Left ventricle myocardium inferior (tissue), 1 donor: ENCODE data around the gene HGFAC. TPM values are rescaled to one million over a fixed set of nuclear protein-coding genes. Genes with fewer than 3 reads are reported as not detected.

Experiments used
- DNase-seq: peaks from one replicate; pipeline ENCODE4 v3.0.0-alpha.2; 2020
- H3K27ac ChIP-seq: fragments of 200-600 bp; replicated peaks from 2 replicates; pipeline ENCODE4 v1.8.0; 2021
- H3K27me3 ChIP-seq: fragments of 200-600 bp; 2 replicates; pipeline ENCODE4 v1.8.0; 2021; ENCODE audit warnings: low read depth
- H3K36me3 ChIP-seq: fragments of 200-600 bp; 2 replicates; pipeline ENCODE4 v1.8.0; 2021
- H3K4me1 ChIP-seq: fragments of 200-600 bp; 2 replicates; pipeline ENCODE4 v1.8.0; 2021
- H3K4me3 ChIP-seq: fragments of 200-600 bp; 2 replicates; pipeline ENCODE4 v1.8.0; 2021; ENCODE audit warnings: mild to moderate bottlenecking, moderate library complexity
- H3K9me3 ChIP-seq: fragments of 200-600 bp; replicated peaks from 2 replicates; pipeline ENCODE4 v1.8.0; 2021
- intact Hi-C: fragments of 100-400 bp; cut with micrococcal nuclease; formaldehyde crosslinking; loops from one replicate; pipeline ENCODE4 v1.11.0; 2022
- total RNA-seq: library from RNA; stranded (reverse); fragmentation: NEBNext Ultra II Directional; extraction: Animal tissue kit (Norgen Biotek cat#: 25700); gene quantifications from one replicate; pipeline ENCODE4 v1.2.1, GENCODE V29; 2021
- TF ChIP-seq, protein P1 (sequence below): fragments of 200-600 bp; IDR thresholded peaks from 2 replicates; pipeline ENCODE4 v1.8.0; 2021; ENCODE audit warnings: antibody characterized with exemption, mild to moderate bottlenecking, borderline replicate concordance
- donor health status: DM: no; HTN: yes; CAD: no; lungs with severe emphysema.

The HGFAC gene
- total RNA-seq, 1 donor from 2014 or later: 0.80 TPM

DNA sequence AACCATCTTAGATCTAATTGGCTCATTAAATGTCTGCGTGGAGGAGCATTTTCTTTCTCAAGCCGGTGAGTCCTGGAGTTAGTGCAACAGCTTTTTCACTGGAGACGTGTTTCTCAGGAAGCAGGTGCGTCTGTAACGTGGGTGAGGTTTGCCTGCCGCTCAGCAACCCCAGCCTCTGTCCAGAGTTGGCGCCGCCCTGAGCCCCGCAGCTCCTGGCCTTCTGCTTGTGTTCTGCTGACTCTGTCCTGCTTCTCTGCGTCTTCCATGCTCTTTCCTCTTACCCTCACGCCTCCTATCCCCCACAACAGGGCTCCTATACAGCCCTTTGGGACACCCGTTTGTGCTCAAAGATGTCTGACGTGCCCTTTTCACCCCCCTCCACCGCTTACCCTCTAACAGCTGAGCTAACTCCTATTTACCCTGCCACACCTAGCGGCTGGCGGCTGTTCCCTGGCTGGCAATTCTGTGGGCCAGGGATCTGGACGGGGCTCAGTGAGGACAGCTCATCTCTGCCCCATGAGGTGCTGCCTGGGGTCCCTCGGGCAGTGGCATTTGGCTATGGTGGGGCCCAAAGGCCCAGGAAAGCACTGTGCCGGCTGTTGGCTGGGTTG lies 40.1 kb downstream of the HGFAC start:
- intact Hi-C loops: no loop called here
- Histone ChIP-seq H3K9me3 (no peaks in the 10 kb centered on the region), H3K4me1 (peaks cover 72% of the 10 kb centered on the region), H3K36me3 (no peaks in the 10 kb centered on the region), H3K4me3 (no peak overlapping the region), H3K27ac (peak overlapping the region; percentile 96), H3K27me3 (peaks cover 63% of the 10 kb centered on the region)
- TF ChIP-seq, protein P1, sequence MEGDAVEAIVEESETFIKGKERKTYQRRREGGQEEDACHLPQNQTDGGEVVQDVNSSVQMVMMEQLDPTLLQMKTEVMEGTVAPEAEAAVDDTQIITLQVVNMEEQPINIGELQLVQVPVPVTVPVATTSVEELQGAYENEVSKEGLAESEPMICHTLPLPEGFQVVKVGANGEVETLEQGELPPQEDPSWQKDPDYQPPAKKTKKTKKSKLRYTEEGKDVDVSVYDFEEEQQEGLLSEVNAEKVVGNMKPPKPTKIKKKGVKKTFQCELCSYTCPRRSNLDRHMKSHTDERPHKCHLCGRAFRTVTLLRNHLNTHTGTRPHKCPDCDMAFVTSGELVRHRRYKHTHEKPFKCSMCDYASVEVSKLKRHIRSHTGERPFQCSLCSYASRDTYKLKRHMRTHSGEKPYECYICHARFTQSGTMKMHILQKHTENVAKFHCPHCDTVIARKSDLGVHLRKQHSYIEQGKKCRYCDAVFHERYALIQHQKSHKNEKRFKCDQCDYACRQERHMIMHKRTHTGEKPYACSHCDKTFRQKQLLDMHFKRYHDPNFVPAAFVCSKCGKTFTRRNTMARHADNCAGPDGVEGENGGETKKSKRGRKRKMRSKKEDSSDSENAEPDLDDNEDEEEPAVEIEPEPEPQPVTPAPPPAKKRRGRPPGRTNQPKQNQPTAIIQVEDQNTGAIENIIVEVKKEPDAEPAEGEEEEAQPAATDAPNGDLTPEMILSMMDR: no peak
- no peak for DNase-seq

DNA sequence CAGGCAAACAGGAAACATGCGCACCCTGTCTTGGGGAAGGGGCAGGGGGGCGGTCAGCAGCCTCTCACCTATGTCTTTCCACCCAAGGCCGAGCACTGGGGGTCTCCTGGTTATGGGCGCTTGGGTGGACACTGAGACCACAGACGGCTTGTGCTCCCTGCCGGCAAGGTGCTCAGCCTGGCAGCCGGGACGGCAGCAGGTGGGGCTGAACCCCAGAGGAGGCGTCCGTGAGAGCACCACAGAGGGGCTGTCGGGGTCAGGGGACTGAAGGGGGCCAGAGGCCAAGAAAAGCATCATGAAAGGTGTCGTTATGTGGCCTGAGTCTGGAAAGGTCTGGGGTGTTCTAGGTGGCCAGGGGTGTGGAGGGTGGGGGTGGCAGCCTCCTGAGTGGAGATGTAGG lies 40.9 kb downstream of the HGFAC start:
- Histone ChIP-seq H3K27me3 (peaks cover 58% of the 10 kb centered on the region), H3K27ac (peak overlapping the region; percentile 96), H3K4me3 (no peak overlapping the region), H3K9me3 (no peaks in the 10 kb centered on the region), H3K36me3 (no peaks in the 10 kb centered on the region), H3K4me1 (peaks cover 81% of the 10 kb centered on the region)
- no peak for DNase-seq
- TF ChIP-seq, protein P1: no peak
- intact Hi-C loops: no loop called here

DNA sequence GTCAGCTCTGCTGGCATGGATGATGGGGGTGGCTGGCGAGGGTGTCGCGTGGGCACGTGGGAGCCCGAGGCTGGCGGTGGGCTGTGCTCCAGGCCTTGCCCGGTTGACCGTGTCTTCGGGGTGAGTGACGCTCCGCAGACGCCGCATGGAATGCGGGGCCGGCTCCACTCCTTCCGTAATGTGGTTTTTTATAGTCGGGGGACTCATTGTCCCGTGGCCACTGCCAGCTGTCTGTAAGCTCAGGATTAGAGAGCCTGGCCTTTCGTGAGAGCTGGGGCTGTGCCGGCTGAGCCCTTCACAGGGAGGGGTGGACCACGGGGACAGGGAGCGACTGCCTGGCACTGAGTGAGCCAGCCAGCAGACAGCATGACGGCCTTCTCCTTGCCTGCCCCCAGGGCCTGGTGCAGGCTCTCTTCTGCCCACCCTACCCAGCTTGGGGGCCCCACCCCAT lies 41.7 kb downstream of the HGFAC start:
- Histone ChIP-seq H3K36me3 (no peaks in the 10 kb centered on the region), H3K27ac (peak overlapping the region; percentile 96), H3K4me1 (peaks cover 83% of the 10 kb centered on the region), H3K4me3 (no peak overlapping the region), H3K27me3 (peaks cover 58% of the 10 kb centered on the region), H3K9me3 (no peaks in the 10 kb centered on the region)
- TF ChIP-seq, protein P1: no peak
- intact Hi-C loops: no loop called here
- peak; percentile 83 for DNase-seq

DNA sequence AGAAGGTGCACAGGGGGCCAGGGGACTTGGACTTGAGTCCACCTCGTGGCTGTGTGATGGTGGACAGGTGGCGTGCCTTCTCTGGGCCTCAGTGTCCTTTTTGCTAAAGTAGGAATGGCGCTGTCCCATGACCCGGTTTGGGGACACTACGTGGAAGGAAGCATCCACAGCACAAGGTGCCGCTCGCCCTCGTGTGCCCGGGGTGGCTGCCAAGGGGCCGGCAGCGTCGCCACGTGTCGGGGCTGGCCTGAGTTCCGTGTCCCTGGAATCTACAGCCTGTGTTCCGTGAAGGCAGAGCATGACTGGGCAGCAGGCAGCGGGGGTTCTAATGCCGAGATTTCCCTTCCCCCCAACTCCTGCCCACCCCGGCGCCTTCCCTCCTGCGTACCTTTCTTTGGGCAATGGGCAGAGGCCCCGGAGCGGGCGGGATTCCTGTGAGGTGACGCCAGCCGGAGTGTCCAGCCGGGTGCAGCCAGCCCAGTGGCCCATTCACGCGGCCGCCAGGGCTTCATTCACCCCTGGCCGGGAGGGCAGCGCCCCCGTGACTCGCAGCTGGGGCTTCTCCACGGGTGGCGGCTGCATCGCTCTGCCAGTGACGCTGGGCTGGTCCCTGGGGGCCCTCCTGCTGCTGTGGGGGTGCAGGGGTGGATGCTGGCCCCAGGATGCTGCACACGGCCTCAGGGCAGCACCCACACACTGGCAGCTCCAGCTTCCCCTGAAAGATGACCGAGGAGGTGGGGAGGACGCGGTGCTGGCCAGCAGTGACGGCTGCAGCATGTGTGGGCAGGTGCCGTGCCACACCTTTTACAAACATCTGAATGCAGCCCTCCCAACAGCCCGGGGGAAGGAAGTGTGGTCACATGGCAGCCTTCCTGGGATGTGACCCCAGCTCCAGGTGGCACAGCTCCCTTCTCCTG lies 42.5 kb downstream of the HGFAC start:
- no peaks in the 10 kb centered on the region for H3K9me3 ChIP-seq
- H3K4me3 ChIP-seq: peak overlapping the region; percentile 25
- peaks cover 80% of the 10 kb centered on the region for H3K4me1 ChIP-seq
- peak; percentile 83 for DNase-seq
- H3K36me3 ChIP-seq: no peaks in the 10 kb centered on the region
- TF ChIP-seq, protein P1: no peak
- peak overlapping the region; percentile 96 for H3K27ac ChIP-seq
- H3K27me3 ChIP-seq: peaks cover 58% of the 10 kb centered on the region
- intact Hi-C loops: no loop called here

DNA sequence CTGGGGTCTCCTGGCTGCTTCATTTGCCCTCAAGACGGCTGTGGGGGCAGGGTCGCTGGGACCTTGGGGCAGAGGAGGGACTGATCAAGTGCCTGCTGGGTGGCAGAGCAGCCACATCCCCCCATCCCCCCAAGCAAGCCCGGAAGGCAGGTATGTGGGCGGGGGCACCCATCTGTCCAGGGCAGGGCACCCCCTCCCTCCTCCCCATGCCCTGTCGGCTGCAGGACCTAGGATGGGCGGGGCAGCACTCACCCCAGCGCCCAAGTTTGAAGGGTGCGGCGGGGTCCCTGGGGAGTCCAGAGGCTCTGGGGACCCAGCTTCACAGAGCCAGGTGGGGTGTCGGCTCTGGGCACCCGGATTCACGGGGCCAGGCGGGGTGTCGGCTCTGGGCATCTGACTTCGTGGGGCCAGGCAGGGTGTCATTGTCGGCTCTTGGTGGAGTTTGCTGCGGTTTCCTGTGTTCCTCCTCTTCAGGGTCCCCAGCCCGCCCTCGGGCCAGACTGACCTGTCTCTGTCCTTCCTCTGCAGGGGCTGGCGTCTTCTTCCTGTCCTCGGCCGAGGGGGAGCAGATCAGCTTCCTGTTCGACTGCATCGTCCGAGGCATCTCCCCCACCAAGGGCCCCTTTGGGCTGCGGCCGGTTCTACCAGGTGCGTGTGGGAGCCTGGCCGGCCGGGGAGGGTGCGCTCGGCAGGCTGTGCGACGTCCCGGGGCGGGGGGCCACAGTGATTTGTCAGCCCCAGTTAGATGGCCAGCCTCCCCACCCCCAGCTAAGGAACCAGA lies 43.4 kb downstream of the HGFAC start:
- H3K36me3 ChIP-seq: no peaks in the 10 kb centered on the region
- H3K9me3 ChIP-seq: no peaks in the 10 kb centered on the region
- peaks cover 58% of the 10 kb centered on the region for H3K27me3 ChIP-seq
- no peak for DNase-seq
- H3K4me3 ChIP-seq: peak overlapping the region; percentile 25
- peaks cover 71% of the 10 kb centered on the region for H3K4me1 ChIP-seq
- peak overlapping the region; percentile 96 for H3K27ac ChIP-seq
- intact Hi-C loops: no loop called here
- TF ChIP-seq, protein P1: no peak
